GM23248 (cell line): ENCODE results near the gene SLC13A4.

Source experiments
- EZH2 ChIP-seq: fragments of 200-600 bp; sonication (generic); IDR thresholded peaks from 2 replicates; pipeline ENCODE4 v1.6.1; 2018; ENCODE audit warnings: antibody characterized with exemption, mild to moderate bottlenecking; ENCODE audit not compliant: insufficient read depth, poor library complexity, severe bottlenecking
- EZH2phosphoT487 ChIP-seq: fragments of 200-600 bp; sonication (generic); IDR thresholded peaks from 2 replicates; pipeline ENCODE4 v1.6.1; 2018; ENCODE audit warnings: antibody characterized with exemption, moderate library complexity, mild to moderate bottlenecking, low read depth; ENCODE audit not compliant: insufficient read depth

DNA sequence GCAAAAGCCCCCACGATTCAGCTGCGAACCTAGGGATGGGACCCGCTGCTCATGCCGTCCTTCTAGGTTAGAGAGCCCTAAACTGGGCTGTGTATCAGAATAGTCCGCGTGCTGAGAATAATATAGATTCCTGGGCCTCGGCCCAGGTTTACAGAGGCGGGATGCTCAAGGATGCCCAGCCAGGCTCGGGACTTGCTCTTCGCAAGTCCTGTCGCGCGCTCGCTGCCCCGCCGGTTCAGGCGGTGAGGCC is 65.9 kb downstream of the SLC13A4 start:
- TF ChIP-seq EZH2: no peak
- TF ChIP-seq EZH2phosphoT487: no peak
